ENCODE measurements around the gene C19orf81. TPM values are rescaled to one million over a fixed set of nuclear protein-coding genes. Genes with fewer than 3 reads are reported as not detected.

The C19orf81 gene
- total and polyA plus RNA-seq, 12 donors = 2.4 to 39.6 (median 6.4) TPM; not detected in 3

DNA sequence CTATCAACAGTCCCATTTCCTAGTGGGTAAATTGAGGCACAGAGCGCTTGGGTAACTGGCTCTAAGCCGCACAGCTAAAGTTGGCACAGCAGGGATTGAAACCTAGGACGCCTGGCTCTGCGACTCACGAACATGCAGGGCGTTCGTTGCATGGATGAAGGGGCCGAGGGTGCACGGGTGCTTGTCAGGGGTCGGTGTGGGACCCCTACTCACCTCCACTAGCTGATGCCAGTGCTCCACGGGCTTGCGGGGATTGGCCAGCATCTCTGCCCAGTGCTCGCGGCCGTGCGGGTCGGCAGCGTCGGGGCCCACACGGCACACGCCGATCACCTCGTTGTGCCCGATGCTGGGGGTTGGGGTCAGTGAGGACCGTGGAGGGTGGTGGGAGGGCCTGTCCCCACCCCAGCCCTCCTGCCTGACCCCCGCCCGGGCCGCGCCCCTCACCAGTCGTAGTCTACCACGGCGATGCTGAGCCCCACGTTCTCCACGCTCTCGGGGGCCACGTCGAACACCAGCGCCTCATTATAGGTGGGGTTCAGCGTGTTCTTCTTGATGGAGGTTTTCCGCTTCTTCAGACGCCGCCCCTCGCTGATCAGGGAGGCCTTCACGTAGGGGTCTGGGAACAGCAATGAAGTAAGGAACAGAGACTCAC, 24.2 kb upstream of the C19orf81 start:
- Histone ChIP-seq H3K36me3 (replicated peaks in 1 of 2) (no peaks in the 10 kb centered on the region), H3K4me3 (no peak overlapping the region), H3K27me3 (no peaks in the 10 kb centered on the region), H3K4me1 (replicated peaks in 1 of 2) (no peaks in the 10 kb centered on the region), H3K9me3 (replicated peaks in 1 of 3) (no peaks in the 10 kb centered on the region), H3K27ac (no peak overlapping the region)
- TF ChIP-seq, protein P1, sequence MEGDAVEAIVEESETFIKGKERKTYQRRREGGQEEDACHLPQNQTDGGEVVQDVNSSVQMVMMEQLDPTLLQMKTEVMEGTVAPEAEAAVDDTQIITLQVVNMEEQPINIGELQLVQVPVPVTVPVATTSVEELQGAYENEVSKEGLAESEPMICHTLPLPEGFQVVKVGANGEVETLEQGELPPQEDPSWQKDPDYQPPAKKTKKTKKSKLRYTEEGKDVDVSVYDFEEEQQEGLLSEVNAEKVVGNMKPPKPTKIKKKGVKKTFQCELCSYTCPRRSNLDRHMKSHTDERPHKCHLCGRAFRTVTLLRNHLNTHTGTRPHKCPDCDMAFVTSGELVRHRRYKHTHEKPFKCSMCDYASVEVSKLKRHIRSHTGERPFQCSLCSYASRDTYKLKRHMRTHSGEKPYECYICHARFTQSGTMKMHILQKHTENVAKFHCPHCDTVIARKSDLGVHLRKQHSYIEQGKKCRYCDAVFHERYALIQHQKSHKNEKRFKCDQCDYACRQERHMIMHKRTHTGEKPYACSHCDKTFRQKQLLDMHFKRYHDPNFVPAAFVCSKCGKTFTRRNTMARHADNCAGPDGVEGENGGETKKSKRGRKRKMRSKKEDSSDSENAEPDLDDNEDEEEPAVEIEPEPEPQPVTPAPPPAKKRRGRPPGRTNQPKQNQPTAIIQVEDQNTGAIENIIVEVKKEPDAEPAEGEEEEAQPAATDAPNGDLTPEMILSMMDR (IDR thresholded peaks at IDR 0.05) = no peak
- no peak for TF ChIP-seq POLR2A (IDR thresholded peaks at IDR 0.05)
- WGBS, 4 donors = 88 to 91% (median 89%) methylated on average over 25 to 44 of the region's 44 CpGs
- intact Hi-C loops (cut with DNase I) = no loop called here
- DNase-seq = no peak

DNA sequence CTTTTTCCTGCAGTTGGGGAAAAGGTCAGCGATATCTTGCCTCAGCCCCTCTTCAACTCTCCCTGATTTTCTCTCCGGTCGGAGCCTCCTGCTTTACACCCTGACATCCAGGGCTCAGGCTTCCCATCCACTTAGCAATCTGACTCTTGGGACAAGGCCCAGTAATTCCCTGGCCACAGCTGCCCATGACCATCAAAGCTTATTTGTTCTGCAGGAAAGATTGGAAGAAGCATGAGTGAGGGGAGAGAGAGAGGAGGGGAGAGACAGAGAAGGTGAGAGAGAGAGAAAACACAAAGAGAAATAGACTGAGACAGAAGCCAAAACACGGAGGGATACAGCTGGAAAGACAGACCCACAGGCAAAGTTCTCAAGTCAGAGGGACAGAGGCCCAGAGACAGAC, 23.2 kb upstream of the C19orf81 start:
- 68 to 78% (median 72%) methylated on average over 4 of the region's 4 CpGs for WGBS, 4 donors
- no peak for TF ChIP-seq POLR2A (IDR thresholded peaks at IDR 0.05)
- TF ChIP-seq, protein P1 (IDR thresholded peaks at IDR 0.05) = no peak
- intact Hi-C loops (cut with DNase I) = no loop called here
- Histone ChIP-seq H3K4me1 (replicated peaks in 1 of 2) (no peaks in the 10 kb centered on the region), H3K27me3 (no peaks in the 10 kb centered on the region), H3K36me3 (replicated peaks in 1 of 2) (no peaks in the 10 kb centered on the region), H3K27ac (no peak overlapping the region), H3K9me3 (replicated peaks in 1 of 3) (no peaks in the 10 kb centered on the region), H3K4me3 (no peak overlapping the region)
- no peak for DNase-seq

DNA sequence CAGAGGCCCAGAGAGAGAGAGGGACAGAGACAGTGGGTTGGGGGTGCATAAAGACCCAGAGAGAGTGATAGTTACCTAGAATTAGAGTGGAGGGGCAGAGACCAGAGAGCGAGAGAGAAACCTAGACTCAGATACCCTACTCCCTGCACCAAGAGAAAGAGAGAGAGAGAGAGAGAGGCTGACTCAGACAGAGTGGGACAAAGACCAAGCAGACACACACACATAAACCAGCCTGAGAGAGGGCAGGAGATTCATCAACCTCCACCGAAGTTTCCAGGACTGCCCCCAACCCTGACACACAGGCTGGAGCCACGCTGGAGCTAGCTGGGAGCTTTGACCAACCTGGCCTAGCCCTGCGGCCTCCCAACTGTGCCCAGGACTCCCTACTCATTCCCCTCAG, 22.4 kb upstream of the C19orf81 start:
- Histone ChIP-seq H3K36me3 (replicated peaks in 1 of 2) (no peaks in the 10 kb centered on the region), H3K4me3 (no peak overlapping the region), H3K4me1 (replicated peaks in 1 of 2) (no peaks in the 10 kb centered on the region), H3K27ac (no peak overlapping the region), H3K9me3 (replicated peaks in 1 of 3) (no peaks in the 10 kb centered on the region), H3K27me3 (no peaks in the 10 kb centered on the region)
- 60 to 86% (median 67%) methylated on average over 1 to 4 of the region's 4 CpGs for WGBS, 4 donors
- no peak for DNase-seq
- no peak for TF ChIP-seq POLR2A (IDR thresholded peaks at IDR 0.05)
- TF ChIP-seq, protein P1 (IDR thresholded peaks at IDR 0.05) = no peak
- intact Hi-C loops (cut with DNase I) = no loop called here

DNA sequence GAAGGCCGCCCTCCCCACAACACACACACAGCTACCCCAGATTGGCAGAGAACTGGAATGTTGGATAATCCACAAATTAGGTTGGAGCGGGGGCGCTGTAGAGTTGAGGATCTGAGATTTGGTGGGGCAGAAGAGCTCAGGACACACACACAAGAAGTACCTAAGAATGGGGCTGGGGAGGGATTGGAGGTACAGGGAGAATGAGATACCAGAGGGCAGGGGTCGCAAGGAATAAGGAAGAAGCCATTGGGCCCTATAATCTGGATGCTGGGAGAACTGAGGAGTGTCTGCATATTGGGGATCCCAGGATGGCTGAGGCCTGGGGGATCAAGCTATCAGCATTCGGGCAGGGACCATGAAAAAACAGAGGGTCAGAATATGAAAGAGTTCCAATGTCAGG, 21.1 kb upstream of the C19orf81 start:
- no peak overlapping the region for H3K27ac ChIP-seq
- H3K4me1 ChIP-seq (replicated peaks in 1 of 2) = no peaks in the 10 kb centered on the region
- no peaks in the 10 kb centered on the region for H3K9me3 ChIP-seq (replicated peaks in 1 of 3)
- TF ChIP-seq POLR2A (IDR thresholded peaks at IDR 0.05) = no peak
- TF ChIP-seq, protein P1 (IDR thresholded peaks at IDR 0.05) = no peak
- no peak overlapping the region for H3K4me3 ChIP-seq
- DNase-seq = no peak
- intact Hi-C loops (cut with DNase I) = no loop called here
- WGBS, 4 donors = 82 to 87% (median 84%) methylated on average over 5 of the region's 5 CpGs
- H3K27me3 ChIP-seq = no peaks in the 10 kb centered on the region
- H3K36me3 ChIP-seq (replicated peaks in 1 of 2) = no peaks in the 10 kb centered on the region

Data from adrenal gland (tissue), 12 donors.